HG03432 (cell line): ENCODE results near the gene SH2D3C.
"Not testable (repeated sequence)": the region's sequence is repeated elsewhere in the genome, so short reads cannot be mapped to it uniquely, and the experiment has no call there.

Experiments used
- ATAC-seq: cut with Tn5 transposase; IDR thresholded peaks from one replicate; pipeline ENCODE4 v1.9.1; 2021; ENCODE audit warnings: mild to moderate bottlenecking, moderate library complexity; ENCODE audit not compliant: unreplicated experiment

SH2D3C gene

DNA sequence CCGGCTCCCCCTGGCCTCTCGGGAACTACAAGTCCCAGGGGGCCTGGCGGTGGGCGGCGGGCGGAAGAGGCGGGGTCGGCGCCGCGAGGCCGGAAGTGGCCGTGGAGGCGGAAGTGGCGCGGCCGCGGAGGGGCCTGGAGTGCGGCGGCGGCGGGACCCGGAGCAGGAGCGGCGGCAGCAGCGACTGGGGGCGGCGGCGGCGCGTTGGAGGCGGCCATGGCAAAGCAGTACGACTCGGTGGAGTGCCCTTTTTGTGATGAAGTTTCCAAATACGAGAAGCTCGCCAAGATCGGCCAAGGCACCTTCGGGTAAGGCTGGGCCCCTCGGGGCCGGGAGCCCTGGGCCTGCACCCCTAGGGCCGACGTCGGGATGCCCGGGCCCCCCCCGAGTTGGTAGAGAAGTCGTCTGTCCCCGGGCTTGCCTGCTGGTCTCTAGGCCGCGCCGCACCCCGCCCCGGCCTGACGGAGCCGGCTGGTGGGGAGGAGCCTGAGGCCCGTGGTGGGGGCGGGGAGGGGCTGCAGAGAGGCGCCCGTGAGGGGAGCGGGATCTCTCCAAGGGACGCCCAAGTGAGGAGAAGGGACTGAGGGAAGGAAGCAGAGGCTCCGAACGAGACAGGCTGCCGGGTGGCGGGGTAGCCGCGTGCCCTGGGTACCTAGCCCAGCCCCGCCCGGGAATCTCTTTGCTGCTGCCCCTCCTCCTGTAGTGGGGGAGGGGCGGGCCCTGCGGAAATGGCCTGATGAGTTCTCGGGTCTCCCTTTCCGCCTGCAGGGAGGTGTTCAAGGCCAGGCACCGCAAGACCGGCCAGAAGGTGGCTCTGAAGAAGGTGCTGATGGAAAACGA, 7.7 kb upstream of the SH2D3C start, which contains the start of gene CDK9:
Gene CDK9 (plus strand): TSS at position 102 of the 840 bp plus-strand sequence. CDS start 115 bp downstream, at position 217.
- ATAC-seq: peak; percentile 69

DNA sequence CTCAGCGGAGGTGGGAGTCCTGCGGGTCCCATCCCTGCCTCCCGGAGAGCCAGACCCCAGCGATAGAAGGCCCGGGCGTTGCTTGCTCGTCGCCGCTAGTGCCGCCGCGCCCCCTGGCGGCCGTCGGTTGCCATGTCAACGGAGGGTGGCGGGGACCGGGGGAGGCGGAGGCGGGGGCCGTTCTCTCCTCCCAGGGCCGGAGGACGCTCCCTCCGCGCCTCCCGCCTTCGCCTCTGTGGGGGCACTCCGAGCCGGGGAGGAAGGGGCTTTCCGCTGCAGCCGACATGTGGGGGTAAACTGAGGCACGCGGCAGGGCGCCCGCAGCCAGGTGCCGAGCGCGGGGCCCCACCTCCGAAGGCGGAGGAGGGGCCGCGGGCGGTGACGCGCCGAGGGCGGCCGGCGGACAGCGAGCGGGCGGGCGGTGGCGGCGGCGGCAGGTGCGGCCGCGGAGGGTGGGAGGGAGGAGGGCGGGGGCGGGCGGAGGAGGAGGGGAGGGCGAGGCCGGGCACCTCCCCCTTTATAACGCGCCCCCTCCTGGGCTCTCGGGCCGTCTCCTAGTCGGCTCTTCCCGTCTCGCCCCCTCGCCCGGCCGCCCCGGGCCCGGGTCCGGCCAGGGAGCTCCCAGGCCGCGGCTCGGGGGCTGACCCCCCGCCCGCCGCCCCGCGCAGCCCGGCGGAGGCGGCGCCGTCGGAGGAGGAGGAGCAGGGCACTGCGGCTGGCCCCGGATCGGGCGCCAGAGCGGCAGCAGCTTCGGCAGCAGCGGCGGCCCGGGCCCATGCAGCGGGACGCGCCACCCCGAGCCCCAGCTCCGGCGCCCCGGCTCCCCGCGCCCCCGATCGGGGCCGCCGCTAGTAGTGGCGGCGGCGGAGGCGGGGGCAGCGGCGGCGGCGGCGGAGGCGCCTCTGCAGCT, 6.8 kb upstream of the SH2D3C start:
- peak; percentile 52 for ATAC-seq

GRCh38 chr9:127783111-127784008, 4.9 kb upstream of the SH2D3C start:
- ATAC-seq: no peak

- no peak for ATAC-seq
Measured at GRCh38 chr9:127781806-127782205, 3.3 kb upstream of the SH2D3C start.

DNA sequence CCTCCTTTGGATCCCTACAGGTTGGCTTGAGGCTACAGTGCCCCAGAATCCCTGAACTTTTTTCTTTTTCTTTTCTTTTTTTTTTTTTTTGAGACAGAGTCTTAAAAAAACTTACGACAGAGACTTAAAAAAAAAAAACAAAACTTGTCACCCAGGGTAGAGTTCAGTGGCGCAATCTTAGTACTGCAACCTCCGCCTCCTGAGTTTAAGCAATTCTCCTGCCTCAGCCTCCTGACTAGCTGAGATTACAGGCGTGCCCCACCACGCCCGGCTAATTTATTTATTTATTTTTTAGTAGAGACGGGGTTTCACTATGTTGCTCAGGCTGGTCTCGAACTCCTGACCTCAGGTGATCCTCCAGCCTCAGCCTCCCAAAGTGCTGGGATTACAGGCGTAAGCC, 2.4 kb upstream of the SH2D3C start:
- ATAC-seq: not testable (repeated sequence)

GRCh38 chr9:127780126-127780885, 1.8 kb upstream of the SH2D3C start:
- ATAC-seq: no peak

GRCh38 chr9:127779136-127779981, 893 bp upstream of the SH2D3C start:
- peak; percentile 45 for ATAC-seq

DNA sequence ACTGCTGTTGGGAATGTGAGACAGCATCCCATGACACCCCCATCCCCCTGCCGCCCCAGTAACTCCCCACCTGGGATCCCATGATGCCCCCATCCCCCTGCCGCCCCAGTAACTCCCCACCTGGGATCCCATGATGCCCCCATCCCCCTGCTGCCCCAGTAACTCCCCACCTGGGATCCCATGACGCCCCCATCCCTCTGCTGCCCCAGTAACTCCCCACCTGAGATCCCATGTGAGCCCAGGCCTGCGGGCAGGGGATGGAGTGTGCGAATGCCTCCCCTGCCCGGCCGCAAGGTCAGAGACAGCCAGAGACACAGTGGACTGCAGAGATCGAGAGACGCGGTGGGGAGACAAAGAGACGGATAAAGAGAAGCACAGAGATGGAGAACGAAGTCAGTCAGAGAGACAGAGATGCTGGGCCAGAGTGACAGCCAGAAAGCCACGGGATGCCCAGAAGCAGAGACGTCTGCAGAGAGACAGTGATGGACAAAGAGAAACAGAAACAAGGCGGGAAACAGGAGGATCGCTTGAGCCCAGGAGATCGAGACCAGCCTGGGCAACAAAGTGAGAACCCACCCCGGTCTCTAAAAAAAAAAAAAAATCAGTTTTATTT, 992 bp downstream of the SH2D3C start:
- ATAC-seq: no peak

DNA sequence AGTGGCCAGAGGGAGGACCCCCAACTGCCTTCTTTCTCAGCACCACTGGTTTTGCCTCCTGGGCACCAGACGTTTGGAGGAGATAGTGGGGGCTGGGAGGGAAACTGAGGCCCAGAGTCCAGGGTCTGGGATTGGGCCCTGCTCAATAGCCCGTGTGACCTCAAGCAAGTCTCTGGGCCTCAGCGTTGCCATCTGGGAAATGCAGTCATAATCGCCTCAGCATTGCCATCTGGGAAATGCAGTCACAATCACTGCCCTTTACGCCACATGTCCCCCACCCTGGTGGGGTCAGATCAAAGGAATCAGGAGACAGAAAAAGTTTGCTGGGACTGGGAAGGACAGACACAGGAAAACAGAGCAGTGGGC, 1.6 kb downstream of the SH2D3C start:
- no peak for ATAC-seq

GRCh38 chr9:127776195-127776923, 2.1 kb downstream of the SH2D3C start:
- peak; percentile 27 for ATAC-seq

- ATAC-seq: no peak
Measured at GRCh38 chr9:127773981-127774380, 4.5 kb downstream of the SH2D3C start.

DNA sequence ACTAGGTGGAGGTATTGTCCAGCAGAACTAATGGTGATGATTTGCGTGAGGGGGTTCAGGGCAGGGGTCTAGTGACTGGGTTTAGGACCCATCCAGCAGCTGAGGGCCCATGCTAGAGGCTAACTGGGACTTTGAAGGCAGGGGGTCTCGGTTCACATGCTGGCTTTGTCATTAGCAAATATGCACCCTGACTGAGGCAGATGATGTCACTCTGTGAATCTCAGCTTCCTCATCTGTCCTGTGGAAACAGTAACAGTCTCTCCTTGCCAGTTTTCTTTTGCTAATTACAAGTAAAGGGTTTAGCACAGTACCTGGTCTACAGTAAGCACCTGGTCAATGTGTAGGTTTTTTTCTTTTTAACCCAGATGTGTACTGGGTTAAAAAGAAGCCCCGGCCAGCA, 5.2 kb downstream of the SH2D3C start:
- no peak for ATAC-seq

DNA sequence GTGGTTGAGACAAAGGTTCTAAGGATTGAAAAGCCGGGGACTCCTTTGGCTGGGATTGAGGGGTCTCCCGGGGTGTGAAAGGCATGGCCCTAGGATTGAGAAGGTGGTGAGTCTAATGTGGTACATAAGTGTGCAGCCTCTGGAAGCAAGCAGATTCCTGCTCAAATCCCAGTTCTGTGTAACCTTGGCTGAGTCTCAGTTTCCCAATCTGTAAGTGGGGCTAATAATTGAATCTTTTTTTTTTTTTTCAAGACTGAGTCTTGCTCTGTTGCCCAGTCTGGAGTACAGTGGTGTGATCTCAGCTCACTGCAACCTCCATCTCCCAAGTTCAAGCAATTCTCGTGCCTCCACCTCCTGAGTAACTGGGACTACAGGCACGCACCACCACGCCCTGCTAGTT, 5.9 kb downstream of the SH2D3C start:
- ATAC-seq: no peak

DNA sequence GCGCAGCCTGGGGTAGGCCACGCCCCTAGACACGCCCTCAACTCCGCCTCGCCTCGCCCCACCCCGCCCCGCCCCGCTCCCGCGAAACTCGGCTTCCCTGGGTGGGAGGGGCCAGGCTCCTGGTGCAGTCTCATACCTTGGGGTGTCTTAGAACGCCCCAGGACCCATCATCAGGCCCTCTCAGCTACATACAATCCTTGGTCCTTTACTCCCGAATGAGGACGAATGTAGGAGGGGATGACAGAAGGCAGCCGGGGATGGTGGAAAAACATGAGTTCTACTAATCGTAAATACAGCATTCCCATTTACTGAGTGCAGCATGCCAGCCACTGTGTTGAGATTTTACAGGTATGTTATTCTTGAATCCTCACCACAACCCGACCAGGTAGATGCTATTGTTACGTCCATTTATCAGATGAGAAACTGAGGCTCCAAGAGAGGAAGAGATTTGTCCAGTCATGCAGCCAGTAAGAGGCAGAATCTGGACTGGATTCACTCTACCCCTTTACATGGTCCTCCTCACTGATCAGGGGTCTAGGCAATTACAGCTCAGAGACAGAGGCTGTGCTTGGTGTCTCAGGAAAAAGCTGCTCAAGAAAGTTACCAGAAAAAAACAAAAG, 6.8 kb downstream of the SH2D3C start:
- no peak for ATAC-seq

DNA sequence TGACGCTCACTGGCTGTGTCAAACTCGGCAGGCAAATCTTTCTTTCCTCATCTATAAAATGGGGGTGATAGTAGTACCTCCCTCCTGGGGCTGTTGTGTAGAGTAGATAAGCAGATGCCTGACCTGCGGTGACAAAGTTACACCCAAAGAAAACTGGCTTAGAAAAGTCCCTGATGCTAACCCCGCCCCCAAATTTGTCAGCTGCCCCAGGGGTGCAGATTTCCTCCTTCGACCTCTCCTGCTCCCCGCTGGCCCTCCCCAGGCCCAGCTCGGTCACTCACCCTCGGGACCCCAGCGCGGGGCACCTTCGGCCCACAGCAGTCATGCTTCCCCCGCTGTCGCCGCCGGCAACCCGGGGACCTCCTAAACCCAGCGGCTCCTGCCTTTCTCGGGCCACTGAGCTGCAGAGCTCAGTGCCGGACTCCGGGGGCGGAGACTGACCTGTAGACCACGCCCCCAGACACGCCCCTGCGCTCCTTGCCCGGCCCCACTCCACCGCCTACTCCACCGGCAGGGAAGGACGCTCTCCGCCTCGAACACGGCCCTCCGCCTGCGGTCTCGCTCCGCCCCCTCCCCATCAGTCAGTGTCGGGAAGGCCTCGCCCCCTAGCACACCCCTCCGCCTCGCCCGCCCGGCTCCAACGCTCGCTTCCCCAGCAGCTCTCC, 7.4 kb downstream of the SH2D3C start:
- peak; percentile 85 for ATAC-seq

GRCh38 chr9:127770583-127770904, 7.9 kb downstream of the SH2D3C start:
- no peak for ATAC-seq

DNA sequence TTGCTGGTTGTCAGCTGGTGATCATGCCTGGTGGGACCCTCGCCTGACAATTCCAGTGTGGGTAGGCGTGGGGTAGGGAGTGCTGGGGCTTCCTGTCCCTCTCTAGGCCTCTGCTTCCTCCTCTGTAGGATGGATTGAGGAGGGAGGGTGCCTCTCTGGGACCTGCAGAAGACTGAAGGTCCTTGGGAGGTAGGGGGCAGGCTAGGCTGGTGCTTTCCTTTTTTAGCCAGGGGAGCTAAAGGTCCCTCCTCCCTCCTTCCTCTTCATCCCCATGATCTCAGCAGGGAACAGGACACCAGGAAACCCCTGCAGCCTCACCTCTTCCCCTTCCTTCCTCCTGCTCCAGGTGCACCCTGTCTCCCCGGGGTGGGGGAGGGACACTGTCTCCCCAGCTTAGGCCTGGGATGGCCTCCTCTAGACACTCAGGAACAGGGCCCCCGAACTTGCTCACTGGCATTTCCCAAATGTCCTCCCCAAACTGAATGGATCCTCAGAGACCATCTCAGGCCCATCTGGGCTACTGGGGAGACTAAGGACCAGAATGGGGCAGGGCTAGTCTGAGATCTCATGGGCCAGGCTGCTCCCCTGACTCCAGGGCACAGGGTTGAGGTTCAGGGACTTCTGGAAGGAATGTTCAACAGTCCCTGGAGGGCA, 8.4 kb downstream of the SH2D3C start:
- no peak for ATAC-seq
